Left lung (tissue), 10 donors: ENCODE measurements around the gene HIBCH. TPM values are rescaled to one million over a fixed set of nuclear protein-coding genes. Genes with fewer than 3 reads are reported as not detected.

Experiments
- ATAC-seq: fragments of 200-7000 bp; cut with Tn5 transposase; one replicate; pipeline ENCODE4 v1.9.1; 2020; ENCODE audit warnings: moderate library complexity
- DNase-seq, 4 donors: peaks; one replicate each; pipeline ENCODE4 v3.0.0-alpha.2; 2013 to 2020
- H3K27ac ChIP-seq, 2 donors: fragments of 200-600 bp; sonication (generic) in 1 of 2; one replicate each; pipeline versions ENCODE4 v1.5.0 to v1.8.0; 2020 to 2021
- H3K27me3 ChIP-seq, 2 donors: fragments of 200-600 bp; sonication (generic) in 1 of 2; one replicate each; pipeline versions ENCODE4 v1.5.0 to v1.8.0; 2020 to 2021
- H3K36me3 ChIP-seq, 2 donors: fragments of 200-600 bp; sonication (generic) in 1 of 2; one replicate each; pipeline versions ENCODE4 v1.5.0 to v1.8.0; 2020 to 2021
- H3K4me1 ChIP-seq, 2 donors: fragments of 200-600 bp; one replicate each; pipeline ENCODE4 v1.8.0; 2021
- H3K4me3 ChIP-seq, 2 donors: fragments of 200-600 bp; sonication (generic) in 1 of 2; one replicate each; pipeline versions ENCODE4 v1.5.0 to v1.8.0; 2020 to 2021; ENCODE audit warnings: mild to moderate bottlenecking in 1 of 2
- H3K9me3 ChIP-seq, 2 donors: fragments of 200-600 bp; sonication (generic) in 1 of 2; one replicate each; pipeline versions ENCODE4 v1.5.0 to v1.8.0; 2020 to 2021
- CTCF ChIP-seq, 2 donors: fragments of 200-600 bp; sonication (generic) in 1 of 2; IDR thresholded peaks; one replicate each; pipeline versions ENCODE4 v1.5.0 to v1.8.0; 2021; ENCODE audit warnings: antibody characterized with exemption in 2 of 2
- intact Hi-C, 2 donors: fragments of 100-400 bp; cut with DNase I; formaldehyde crosslinking; loops; one replicate each; pipeline versions ENCODE4 v1.11.2 to v1.14.2; 2022
- polyA plus RNA-seq, 6 donors: library from polyadenylated mRNA; unstranded; fragments of 120-200 nt; gene quantifications; one replicate each; pipeline ENCODE4 v1.2.1, GENCODE V29; 2013; ENCODE audit not compliant: insufficient read length in 6 of 6
- total RNA-seq, 2 donors: library from RNA; stranded (reverse); fragmentation: NEBNext Ultra II Directional; extraction: Animal tissue kit (Norgen Biotek cat#: 25700); gene quantifications; one replicate each; pipeline ENCODE4 v1.2.1, GENCODE V29; 2021
- donor health status: DM: no; HTN: yes; CAD: no.
- donor health status: DM: no; HTN: no; CAD: no.

The HIBCH gene
- total and polyA plus RNA-seq, 8 donors, result 31.8 to 86.8 (median 71.9) TPM

DNA sequence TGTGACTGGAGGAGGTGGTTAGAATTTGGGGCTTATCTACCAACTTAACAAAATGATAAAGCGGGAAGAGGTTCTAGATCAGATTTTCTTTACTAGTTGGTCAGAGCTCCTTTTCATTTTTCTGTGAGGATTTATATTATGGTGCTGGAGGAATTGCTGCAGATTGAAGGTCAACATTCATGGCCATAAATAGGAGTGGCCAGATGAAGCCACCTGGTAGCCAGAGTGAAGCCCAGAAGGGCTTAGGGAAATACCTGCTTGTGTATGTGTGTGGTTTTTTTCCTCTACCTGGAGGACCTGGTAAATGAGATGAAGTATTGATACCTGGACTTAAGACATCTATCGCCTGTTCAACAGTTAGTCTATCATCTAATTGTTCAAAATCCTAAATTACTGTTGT is 134.2 kb downstream of the HIBCH start:
- no peak overlapping the region for H3K27ac ChIP-seq
- peaks cover 0 to 9% of the 10 kb centered on the region in 2 donors for H3K4me1 ChIP-seq
- no peak overlapping the region for H3K4me3 ChIP-seq
- intact Hi-C loops, result no loop called here
- H3K27me3 ChIP-seq, result peaks cover 0 to 10% of the 10 kb centered on the region in 2 donors
- H3K9me3 ChIP-seq, result no peaks in the 10 kb centered on the region
- no peak for TF ChIP-seq CTCF (IDR thresholded peaks at IDR 0.05)
- H3K36me3 ChIP-seq, result no peaks in the 10 kb centered on the region
- ATAC-seq (no peak), DNase-seq (no peak)

GRCh38 chr2:190184460-190184859 is 135.2 kb downstream of the HIBCH start:
- ATAC-seq (no peak), DNase-seq (no peak)
- no peak overlapping the region for H3K27ac ChIP-seq
- intact Hi-C loops, result no loop called here
- no peaks in the 10 kb centered on the region for H3K9me3 ChIP-seq
- no peaks in the 10 kb centered on the region for H3K36me3 ChIP-seq
- no peak for TF ChIP-seq CTCF (IDR thresholded peaks at IDR 0.05)
- peaks cover 5 to 15% of the 10 kb centered on the region in 2 donors for H3K4me1 ChIP-seq
- no peak overlapping the region for H3K4me3 ChIP-seq
- peaks cover 0 to 16% of the 10 kb centered on the region in 2 donors for H3K27me3 ChIP-seq

DNA sequence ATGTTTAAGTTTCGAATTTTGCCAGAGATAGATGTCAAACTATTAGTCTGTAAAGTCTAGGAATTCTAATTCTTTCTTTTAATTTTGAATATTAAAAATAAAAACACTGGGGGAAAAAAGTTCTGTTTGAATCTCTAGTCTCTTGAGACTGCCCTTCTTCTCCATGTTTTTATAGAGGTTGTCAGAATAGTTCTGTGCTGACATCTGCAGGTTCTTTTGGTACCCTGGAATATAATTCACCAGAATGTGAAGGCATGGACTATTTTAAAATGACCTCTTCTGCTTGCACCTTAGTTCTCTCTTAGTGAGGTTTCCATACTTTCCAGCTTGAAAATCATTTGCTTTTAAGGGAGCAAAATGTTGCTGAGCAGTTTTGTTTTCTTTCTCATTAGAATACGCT is 136.1 kb downstream of the HIBCH start:
- TF ChIP-seq CTCF (IDR thresholded peaks at IDR 0.05), result no peak
- no peak for ATAC-seq
- intact Hi-C loops, result no loop called here
- DNase-seq, result no peak
- H3K4me1 ChIP-seq, result peaks cover 5 to 15% of the 10 kb centered on the region in 2 donors
- peaks cover 0 to 16% of the 10 kb centered on the region in 2 donors for H3K27me3 ChIP-seq
- no peak overlapping the region for H3K27ac ChIP-seq
- H3K4me3 ChIP-seq, result no peak overlapping the region
- no peaks in the 10 kb centered on the region for H3K9me3 ChIP-seq
- H3K36me3 ChIP-seq, result no peaks in the 10 kb centered on the region

GRCh38 chr2:190182071-190182524 is 137.5 kb downstream of the HIBCH start:
- peaks cover 0 to 16% of the 10 kb centered on the region in 2 donors for H3K27me3 ChIP-seq
- H3K9me3 ChIP-seq, result no peaks in the 10 kb centered on the region
- no peak overlapping the region for H3K27ac ChIP-seq
- intact Hi-C loops, result no loop called here
- no peak for DNase-seq
- no peaks in the 10 kb centered on the region for H3K36me3 ChIP-seq
- no peak for ATAC-seq
- H3K4me1 ChIP-seq, result peaks cover 5 to 15% of the 10 kb centered on the region in 2 donors
- no peak for TF ChIP-seq CTCF (IDR thresholded peaks at IDR 0.05)
- H3K4me3 ChIP-seq, result no peak overlapping the region

- intact Hi-C loops, result no loop called here
- Histone ChIP-seq H3K27me3 (peaks cover 0 to 16% of the 10 kb centered on the region in 2 donors), H3K27ac (peak overlapping the region in 1 of 2 donors; percentile 11), H3K9me3 (no peaks in the 10 kb centered on the region), H3K36me3 (no peaks in the 10 kb centered on the region), H3K4me1 (peaks cover 5 to 15% of the 10 kb centered on the region in 2 donors), H3K4me3 (peak overlapping the region; percentile 52 to 56)
- ATAC-seq, result peak; percentile 3
- DNase-seq, result peak in 1 of 4 donors; percentile 16
- TF ChIP-seq CTCF (IDR thresholded peaks at IDR 0.05), result no peak
These were observed 138.4 kb downstream of the HIBCH start for GRCh38 chr2:190181123-190181669.
